ENCODE results near the gene CHST1.

Gene CHST1

GRCh38 chr11:45615182-45615792 lies 50.1 kb downstream of the CHST1 start:
- no peak for TF ChIP-seq JUND (IDR thresholded peaks at IDR 0.05; ENCODE audit: low read depth)
- in situ Hi-C loops (cut with HindIII; ENCODE audit: low pct_unique_long_range_greater_than_20kb, low sequenced_read_pairs) = no loop called here
- DNase-seq (ENCODE audit: low read depth in 1 of 2, low spot score in 1 of 2) = no peak

- in situ Hi-C loops (cut with HindIII; ENCODE audit: low pct_unique_long_range_greater_than_20kb, low sequenced_read_pairs) = no loop called here
- no peak for TF ChIP-seq JUND (IDR thresholded peaks at IDR 0.05; ENCODE audit: low read depth)
- DNase-seq (ENCODE audit: low read depth in 1 of 2, low spot score in 1 of 2) = no peak
Measured at GRCh38 chr11:45614196-45614828, 51.1 kb downstream of the CHST1 start.

GRCh38 chr11:45610627-45611026 lies 54.8 kb downstream of the CHST1 start:
- in situ Hi-C loops (cut with HindIII; ENCODE audit: low pct_unique_long_range_greater_than_20kb, low sequenced_read_pairs) = no loop called here
- DNase-seq (ENCODE audit: low read depth in 1 of 2, low spot score in 1 of 2) = no peak
- no peak for TF ChIP-seq JUND (IDR thresholded peaks at IDR 0.05; ENCODE audit: low read depth)

GRCh38 chr11:45609902-45610301 lies 55.5 kb downstream of the CHST1 start:
- TF ChIP-seq JUND (IDR thresholded peaks at IDR 0.05; ENCODE audit: low read depth) = no peak
- no peak for DNase-seq (ENCODE audit: low read depth in 1 of 2, low spot score in 1 of 2)
- in situ Hi-C loops (cut with HindIII; ENCODE audit: low pct_unique_long_range_greater_than_20kb, low sequenced_read_pairs) = no loop called here

- in situ Hi-C loops (cut with HindIII; ENCODE audit: low pct_unique_long_range_greater_than_20kb, low sequenced_read_pairs) = no loop called here
- no peak for DNase-seq (ENCODE audit: low read depth in 1 of 2, low spot score in 1 of 2)
- no peak for TF ChIP-seq JUND (IDR thresholded peaks at IDR 0.05; ENCODE audit: low read depth)
Measured at GRCh38 chr11:45609337-45609736, 56.1 kb downstream of the CHST1 start.

GRCh38 chr11:45607995-45608394 lies 57.4 kb downstream of the CHST1 start:
- DNase-seq (ENCODE audit: low read depth in 1 of 2, low spot score in 1 of 2) = no peak
- in situ Hi-C loops (cut with HindIII; ENCODE audit: low pct_unique_long_range_greater_than_20kb, low sequenced_read_pairs) = no loop called here
- TF ChIP-seq JUND (IDR thresholded peaks at IDR 0.05; ENCODE audit: low read depth) = no peak

- in situ Hi-C loops (cut with HindIII; ENCODE audit: low pct_unique_long_range_greater_than_20kb, low sequenced_read_pairs) = no loop called here
- DNase-seq (ENCODE audit: low read depth in 1 of 2, low spot score in 1 of 2) = no peak
- TF ChIP-seq JUND (IDR thresholded peaks at IDR 0.05; ENCODE audit: low read depth) = no peak
Measured at GRCh38 chr11:45606514-45607281, 58.7 kb downstream of the CHST1 start.

GRCh38 chr11:45605051-45605450 lies 60.4 kb downstream of the CHST1 start:
- TF ChIP-seq JUND (IDR thresholded peaks at IDR 0.05; ENCODE audit: low read depth) = no peak
- no peak for DNase-seq (ENCODE audit: low read depth in 1 of 2, low spot score in 1 of 2)
- in situ Hi-C loops (cut with HindIII; ENCODE audit: low pct_unique_long_range_greater_than_20kb, low sequenced_read_pairs) = no loop called here

GRCh38 chr11:45603946-45604682 lies 61.3 kb downstream of the CHST1 start:
- no peak for TF ChIP-seq JUND (IDR thresholded peaks at IDR 0.05; ENCODE audit: low read depth)
- DNase-seq (ENCODE audit: low read depth in 1 of 2, low spot score in 1 of 2) = no peak
- in situ Hi-C loops (cut with HindIII; ENCODE audit: low pct_unique_long_range_greater_than_20kb, low sequenced_read_pairs) = no loop called here

- TF ChIP-seq JUND (IDR thresholded peaks at IDR 0.05; ENCODE audit: low read depth) = no peak
- no peak for DNase-seq (ENCODE audit: low read depth in 1 of 2, low spot score in 1 of 2)
- in situ Hi-C loops (cut with HindIII; ENCODE audit: low pct_unique_long_range_greater_than_20kb, low sequenced_read_pairs) = no loop called here
Measured at GRCh38 chr11:45599161-45599943, 66.1 kb downstream of the CHST1 start.

Data from T47D (cell line).